Duodenal mucosa (tissue), 2 donors: ENCODE data around the gene MOV10L1.

Experiments
- H3K27ac ChIP-seq: one replicate; pipeline ENCODE4 v1.7.0; 2013; ENCODE audit warnings: low read depth, low read length
- H3K27me3 ChIP-seq, 2 donors: one replicate each; pipeline ENCODE4 v1.7.0; 2013; ENCODE audit warnings: low read length in 2 of 2, control low read depth in 1 of 2; ENCODE audit not compliant: insufficient read depth in 2 of 2, control insufficient read depth in 1 of 2
- H3K36me3 ChIP-seq, 2 donors: one replicate each; pipeline ENCODE4 v1.7.0; 2013; ENCODE audit warnings: low read length in 2 of 2, control low read depth in 1 of 2; ENCODE audit not compliant: insufficient read depth in 2 of 2, control insufficient read depth in 1 of 2
- H3K4me1 ChIP-seq, 2 donors: one replicate each; pipeline ENCODE4 v1.7.0; 2013; ENCODE audit warnings: low read length in 2 of 2, control low read depth in 1 of 2; ENCODE audit not compliant: insufficient read depth in 2 of 2, control insufficient read depth in 1 of 2
- H3K4me3 ChIP-seq, 2 donors: one replicate each; pipeline ENCODE4 v1.7.0; 2013; ENCODE audit warnings: low read length in 2 of 2, low read depth in 1 of 2
- H3K9ac ChIP-seq, 2 donors: one replicate each; pipeline ENCODE4 v1.7.0; 2013; ENCODE audit warnings: low read length in 2 of 2, low read depth in 1 of 2
- H3K9me3 ChIP-seq, 2 donors: one replicate each; pipeline ENCODE4 v1.7.0; 2013; ENCODE audit warnings: low read length in 2 of 2, control low read depth in 1 of 2; ENCODE audit not compliant: control insufficient read depth in 1 of 2

MOV10L1 gene

GRCh38 chr22:50118557-50119168, 28.9 kb downstream of the MOV10L1 start:
- Histone ChIP-seq H3K4me1 (no peaks in the 10 kb centered on the region), H3K4me3 (no peak overlapping the region), H3K36me3 (no peaks in the 10 kb centered on the region), H3K9ac (no peak overlapping the region), H3K9me3 (peaks cover 5% of the 10 kb centered on the region in 2 donors), H3K27me3 (peaks cover 0 to 9% of the 10 kb centered on the region in 2 donors), H3K27ac (no peak overlapping the region)

GRCh38 chr22:50119169-50119767, 29.5 kb downstream of the MOV10L1 start:
- Histone ChIP-seq H3K27ac (no peak overlapping the region), H3K9ac (no peak overlapping the region), H3K4me1 (no peaks in the 10 kb centered on the region), H3K27me3 (peaks cover 0 to 9% of the 10 kb centered on the region in 2 donors), H3K4me3 (no peak overlapping the region), H3K36me3 (no peaks in the 10 kb centered on the region), H3K9me3 (peaks cover 5% of the 10 kb centered on the region in 2 donors)

GRCh38 chr22:50119768-50120251, 30.0 kb downstream of the MOV10L1 start:
- Histone ChIP-seq H3K4me1 (no peaks in the 10 kb centered on the region), H3K9me3 (peaks cover 5% of the 10 kb centered on the region in 2 donors), H3K27ac (no peak overlapping the region), H3K36me3 (no peaks in the 10 kb centered on the region), H3K9ac (no peak overlapping the region), H3K4me3 (no peak overlapping the region), H3K27me3 (peaks cover 0 to 6% of the 10 kb centered on the region in 2 donors)

GRCh38 chr22:50121202-50121740, 31.5 kb downstream of the MOV10L1 start:
- peaks cover 5% of the 10 kb centered on the region in 2 donors for H3K9me3 ChIP-seq
- no peak overlapping the region for H3K9ac ChIP-seq
- H3K36me3 ChIP-seq, result no peaks in the 10 kb centered on the region
- H3K27me3 ChIP-seq, result peaks cover 0 to 6% of the 10 kb centered on the region in 2 donors
- H3K4me1 ChIP-seq, result no peaks in the 10 kb centered on the region
- H3K4me3 ChIP-seq, result no peak overlapping the region
- no peak overlapping the region for H3K27ac ChIP-seq

GRCh38 chr22:50123119-50123518, 33.3 kb downstream of the MOV10L1 start:
- Histone ChIP-seq H3K27ac (no peak overlapping the region), H3K4me1 (no peaks in the 10 kb centered on the region), H3K27me3 (no peaks in the 10 kb centered on the region)

GRCh38 chr22:50125029-50125428, 35.2 kb downstream of the MOV10L1 start:
- no peaks in the 10 kb centered on the region for H3K4me1 ChIP-seq
- no peaks in the 10 kb centered on the region for H3K36me3 ChIP-seq
- no peak overlapping the region for H3K9ac ChIP-seq

More at GRCh38 chr22:50123119-50123518, 33.3 kb downstream of the MOV10L1 start:
- H3K4me3 ChIP-seq, result no peak overlapping the region
- no peaks in the 10 kb centered on the region for H3K36me3 ChIP-seq
- H3K9me3 ChIP-seq, result peaks cover 5% of the 10 kb centered on the region in 2 donors
- H3K9ac ChIP-seq, result no peak overlapping the region

GRCh38 chr22:50129121-50129736, 39.4 kb downstream of the MOV10L1 start:
- H3K4me1 ChIP-seq, result no peaks in the 10 kb centered on the region
- no peak overlapping the region for H3K27ac ChIP-seq
- H3K9ac ChIP-seq, result no peak overlapping the region
- peaks cover 0 to 3% of the 10 kb centered on the region in 2 donors for H3K27me3 ChIP-seq
- H3K9me3 ChIP-seq, result peaks cover 0 to 4% of the 10 kb centered on the region in 2 donors
- no peaks in the 10 kb centered on the region for H3K36me3 ChIP-seq
- no peak overlapping the region for H3K4me3 ChIP-seq

More at GRCh38 chr22:50125029-50125428, 35.2 kb downstream of the MOV10L1 start:
- Histone ChIP-seq H3K27me3 (no peaks in the 10 kb centered on the region), H3K27ac (no peak overlapping the region), H3K9me3 (peaks cover 5% of the 10 kb centered on the region in 2 donors), H3K4me3 (no peak overlapping the region)

GRCh38 chr22:50131894-50132293, 42.1 kb downstream of the MOV10L1 start:
- H3K4me3 ChIP-seq, result no peak overlapping the region
- peaks cover 0 to 3% of the 10 kb centered on the region in 2 donors for H3K27me3 ChIP-seq
- H3K9me3 ChIP-seq, result peaks cover 0 to 4% of the 10 kb centered on the region in 2 donors
- no peak overlapping the region for H3K9ac ChIP-seq
- no peak overlapping the region for H3K27ac ChIP-seq
- H3K4me1 ChIP-seq, result no peaks in the 10 kb centered on the region
- no peaks in the 10 kb centered on the region for H3K36me3 ChIP-seq

- Histone ChIP-seq H3K4me3 (no peak overlapping the region), H3K36me3 (no peaks in the 10 kb centered on the region), H3K27ac (no peak overlapping the region), H3K9ac (no peak overlapping the region), H3K27me3 (peaks cover 0 to 3% of the 10 kb centered on the region in 2 donors), H3K4me1 (no peaks in the 10 kb centered on the region), H3K9me3 (peaks cover 0 to 4% of the 10 kb centered on the region in 2 donors)
Observed at GRCh38 chr22:50134481-50134880, 44.7 kb downstream of the MOV10L1 start.

GRCh38 chr22:50136581-50137015, 46.8 kb downstream of the MOV10L1 start:
- H3K4me3 ChIP-seq, result no peak overlapping the region
- no peak overlapping the region for H3K9ac ChIP-seq
- no peaks in the 10 kb centered on the region for H3K36me3 ChIP-seq
- peaks cover 4 to 5% of the 10 kb centered on the region in 2 donors for H3K4me1 ChIP-seq
- no peak overlapping the region for H3K27ac ChIP-seq
- peaks cover 0 to 4% of the 10 kb centered on the region in 2 donors for H3K9me3 ChIP-seq
- H3K27me3 ChIP-seq, result peaks cover 0 to 3% of the 10 kb centered on the region in 2 donors
